ENCODE measurements around the gene TMEM132A.
"Not testable (repeated sequence)": the region's sequence is repeated elsewhere in the genome, so short reads cannot be mapped to it uniquely, and the experiment has no call there.

Gene TMEM132A

GRCh38 chr11:60954421-60954820, 30.2 kb downstream of the TMEM132A start:
- no peak for DNase-seq

GRCh38 chr11:60955571-60955970, 31.3 kb downstream of the TMEM132A start:
- no peak for DNase-seq

GRCh38 chr11:60957188-60957587, 32.9 kb downstream of the TMEM132A start:
- DNase-seq: no peak

GRCh38 chr11:60959431-60959830, 35.2 kb downstream of the TMEM132A start:
- no peak for DNase-seq

- DNase-seq: no peak
Observed at GRCh38 chr11:60960405-60960804, 36.1 kb downstream of the TMEM132A start.

GRCh38 chr11:60964801-60965200, 40.5 kb downstream of the TMEM132A start:
- no peak for DNase-seq

- DNase-seq: no peak
Observed at GRCh38 chr11:60966890-60967289, 42.6 kb downstream of the TMEM132A start.

GRCh38 chr11:60968223-60968622, 44.0 kb downstream of the TMEM132A start:
- DNase-seq: no peak

- DNase-seq: peak in 28 of 56 donors; percentile 6 to 64 (median 22)
Observed at GRCh38 chr11:60970369-60970774, 46.1 kb downstream of the TMEM132A start.

- DNase-seq: no peak
Observed at GRCh38 chr11:60970890-60971289, 46.6 kb downstream of the TMEM132A start.

- no peak for DNase-seq
Observed at GRCh38 chr11:60971520-60971919, 47.3 kb downstream of the TMEM132A start, which contains the start of gene CD6. Gene CD6, plus strand, starts transcription at chr11:60971680. Its CDS starts 186 bp downstream, at chr11:60971866.

- DNase-seq: no peak
Observed at GRCh38 chr11:60972182-60973030, 48.1 kb downstream of the TMEM132A start.

GRCh38 chr11:60973699-60974098, 49.4 kb downstream of the TMEM132A start:
- DNase-seq: no peak

GRCh38 chr11:60974316-60974715, 50.1 kb downstream of the TMEM132A start:
- not testable (repeated sequence) for DNase-seq

- peak in 30 of 56 donors; percentile 10 to 75 (median 40) for DNase-seq
Observed at GRCh38 chr11:60974726-60975125, 50.5 kb downstream of the TMEM132A start.

GRCh38 chr11:60977224-60977623, 53.0 kb downstream of the TMEM132A start:
- DNase-seq: no peak

- no peak for DNase-seq
Observed at GRCh38 chr11:60977836-60978235, 53.6 kb downstream of the TMEM132A start.

GRCh38 chr11:60978546-60979380, 54.5 kb downstream of the TMEM132A start:
- DNase-seq: no peak

- no peak for DNase-seq
Observed at GRCh38 chr11:60981515-60981914, 57.3 kb downstream of the TMEM132A start.

- DNase-seq: no peak
Observed at GRCh38 chr11:60982184-60982583, 57.9 kb downstream of the TMEM132A start.

GRCh38 chr11:60984149-60984548, 59.9 kb downstream of the TMEM132A start:
- DNase-seq: no peak

- DNase-seq: no peak
Observed at GRCh38 chr11:60984636-60985035, 60.4 kb downstream of the TMEM132A start.
